Vagina (tissue), 2 donors: Measurements from ENCODE around the gene STK10. TPM values are rescaled to one million over a fixed set of nuclear protein-coding genes. Genes with fewer than 3 reads are reported as not detected.

ENCODE experiments used
- DNase-seq, 2 donors: peaks; one replicate each; pipeline ENCODE4 v3.0.0-alpha.2; 2017; ENCODE audit errors: extremely low spot score in 2 of 2
- H3K27ac ChIP-seq: fragments of 200-600 bp; sonication (generic); one replicate; pipeline ENCODE4 v1.5.1; 2019
- H3K27me3 ChIP-seq: fragments of 200-600 bp; sonication (generic); one replicate; pipeline ENCODE4 v1.5.1; 2019
- H3K36me3 ChIP-seq, 2 donors: fragments of 200-600 bp; sonication (generic); one replicate each; pipeline ENCODE4 v1.5.1; 2017 to 2019
- H3K4me1 ChIP-seq: fragments of 200-600 bp; sonication (generic); one replicate; pipeline ENCODE4 v1.5.1; 2019
- H3K4me3 ChIP-seq, 2 donors: fragments of 200-600 bp; sonication (generic); 1 replicate in 1 of 2; 2 replicates in 1 of 2; pipeline ENCODE4 v1.5.1; 2016 to 2019
- H3K9me3 ChIP-seq: fragments of 200-600 bp; sonication (generic); one replicate; pipeline ENCODE4 v1.5.1; 2019
- CTCF ChIP-seq, 3 experiments: fragments of 450-650 bp in 2 of 3; fragments of 200-600 bp in 1 of 3; sonication (generic) in 1 of 3; IDR thresholded peaks; one replicate each; pipeline ENCODE4 v1.5.1; 2017 to 2019; ENCODE audit warnings: antibody characterized with exemption in 3 of 3, mild to moderate bottlenecking in 2 of 3, moderate library complexity in 2 of 3
- POLR2A ChIP-seq, 2 donors: fragments of 450-650 bp; IDR thresholded peaks; one replicate each; pipeline ENCODE4 v1.6.1; 2017; ENCODE audit warnings: antibody characterized with exemption in 2 of 2, mild to moderate bottlenecking in 2 of 2, moderate library complexity in 2 of 2
- POLR2AphosphoS5 ChIP-seq, 2 donors: sonication (generic); formaldehyde crosslinking; IDR thresholded peaks; one replicate each; pipeline ENCODE4 v1.9.0; 2017; ENCODE audit warnings: antibody characterized with exemption in 2 of 2, mild to moderate bottlenecking in 2 of 2, low read depth in 1 of 2; ENCODE audit not compliant: insufficient read depth in 1 of 2
- intact Hi-C: fragments of 100-400 bp; cut with DNase I; formaldehyde crosslinking; loops from one replicate; pipeline ENCODE4 v1.15.1; 2023
- total RNA-seq: library from RNA; depleted of rRNA; stranded (reverse); fragments of >200 nt; gene quantifications from one replicate; pipeline ENCODE4 v1.2.3, GENCODE V29; 2016

STK10 gene
- total RNA-seq, 1 donor from 2014 or later = 33.9 TPM

- Histone ChIP-seq H3K36me3 (no peaks in the 10 kb centered on the region), H3K4me1 (peaks cover 13% of the 10 kb centered on the region), H3K27me3 (no peaks in the 10 kb centered on the region), H3K4me3 (no peak overlapping the region), H3K27ac (no peak overlapping the region), H3K9me3 (no peaks in the 10 kb centered on the region)
- TF ChIP-seq CTCF (IDR thresholded peaks at IDR 0.05) (no peak), POLR2AphosphoS5 (IDR thresholded peaks at IDR 0.05; ENCODE audit: insufficient read depth in 1 of 2, low read depth in 1 of 2) (no peak), POLR2A (IDR thresholded peaks at IDR 0.05) (no peak)
- no peak for DNase-seq
- intact Hi-C loops = no loop called here
Observed at GRCh38 chr5:172010278-172010677, 177.7 kb downstream of the STK10 start.

- H3K36me3 ChIP-seq = no peaks in the 10 kb centered on the region
- intact Hi-C loops = loop anchor here (10.0 kb wide), 1 partner anchor 95 kb away; no protein-coding TSS in a partner anchor
- H3K9me3 ChIP-seq = no peaks in the 10 kb centered on the region
- peaks cover 18% of the 10 kb centered on the region for H3K4me1 ChIP-seq
- H3K27ac ChIP-seq = no peak overlapping the region
- TF ChIP-seq CTCF (IDR thresholded peaks at IDR 0.05) (no peak), POLR2AphosphoS5 (IDR thresholded peaks at IDR 0.05; ENCODE audit: insufficient read depth in 1 of 2, low read depth in 1 of 2) (no peak), POLR2A (IDR thresholded peaks at IDR 0.05) (no peak)
- no peaks in the 10 kb centered on the region for H3K27me3 ChIP-seq
- DNase-seq = no peak
- H3K4me3 ChIP-seq = no peak overlapping the region
Observed at GRCh38 chr5:172009536-172010270, 178.3 kb downstream of the STK10 start.

GRCh38 chr5:172008689-172009141 is 179.3 kb downstream of the STK10 start:
- TF ChIP-seq CTCF (IDR thresholded peaks at IDR 0.05) = no peak
- no peak for TF ChIP-seq POLR2A (IDR thresholded peaks at IDR 0.05)
- TF ChIP-seq POLR2AphosphoS5 (IDR thresholded peaks at IDR 0.05; ENCODE audit: insufficient read depth in 1 of 2, low read depth in 1 of 2) = no peak
- intact Hi-C loops = loop anchor here (10.0 kb wide), 1 partner anchor 94 kb away; no protein-coding TSS in a partner anchor
- H3K36me3 ChIP-seq = no peaks in the 10 kb centered on the region
- no peak overlapping the region for H3K4me3 ChIP-seq
- DNase-seq = no peak
- peaks cover 28% of the 10 kb centered on the region for H3K4me1 ChIP-seq
- no peak overlapping the region for H3K27ac ChIP-seq
- no peaks in the 10 kb centered on the region for H3K9me3 ChIP-seq
- no peaks in the 10 kb centered on the region for H3K27me3 ChIP-seq

GRCh38 chr5:172008111-172008455 is 179.9 kb downstream of the STK10 start:
- no peak for DNase-seq

More at GRCh38 chr5:172008111-172008455, 179.9 kb downstream of the STK10 start:
- no peaks in the 10 kb centered on the region for H3K27me3 ChIP-seq
- H3K4me3 ChIP-seq = no peak overlapping the region
- H3K36me3 ChIP-seq = no peaks in the 10 kb centered on the region
- no peak for TF ChIP-seq POLR2A (IDR thresholded peaks at IDR 0.05)
- TF ChIP-seq CTCF (IDR thresholded peaks at IDR 0.05) = no peak
- no peak for TF ChIP-seq POLR2AphosphoS5 (IDR thresholded peaks at IDR 0.05; ENCODE audit: insufficient read depth in 1 of 2, low read depth in 1 of 2)
- intact Hi-C loops = loop anchor here (10.0 kb wide), 1 partner anchor 93 kb away; no protein-coding TSS in a partner anchor
- H3K27ac ChIP-seq = no peak overlapping the region
- peaks cover 35% of the 10 kb centered on the region for H3K4me1 ChIP-seq
- no peaks in the 10 kb centered on the region for H3K9me3 ChIP-seq
